SW 1271 (cell line): ENCODE results near the gene CELSR1.
"Not testable (repeated sequence)": the region's sequence is repeated elsewhere in the genome, so short reads cannot be mapped to it uniquely, and the experiment has no call there.

ENCODE experiments used
- DNase-seq, 2 experiments: peaks; one replicate each; lab custom pipeline; 2025; lab: John Stamatoyannopoulos, UW

Gene CELSR1

GRCh38 chr22:46479046-46479445, 58.4 kb downstream of the CELSR1 start:
- no peak for DNase-seq

GRCh38 chr22:46478083-46478551, 59.3 kb downstream of the CELSR1 start:
- no peak for DNase-seq

GRCh38 chr22:46476547-46476941, 60.9 kb downstream of the CELSR1 start:
- DNase-seq: no peak

GRCh38 chr22:46473896-46474557, 63.4 kb downstream of the CELSR1 start:
- DNase-seq: no peak

GRCh38 chr22:46473021-46473779, 64.2 kb downstream of the CELSR1 start:
- DNase-seq: no peak

- no peak for DNase-seq
These were observed 64.8 kb downstream of the CELSR1 start for GRCh38 chr22:46472722-46473016.

- no peak for DNase-seq
These were observed 65.3 kb downstream of the CELSR1 start for GRCh38 chr22:46471901-46472721.

- not testable (repeated sequence) for DNase-seq
These were observed 66.1 kb downstream of the CELSR1 start for GRCh38 chr22:46471330-46471729.

- DNase-seq: no peak
These were observed 67.7 kb downstream of the CELSR1 start for GRCh38 chr22:46469711-46470110.

GRCh38 chr22:46467006-46467405, 70.4 kb downstream of the CELSR1 start:
- no peak for DNase-seq

GRCh38 chr22:46466255-46466676, 71.2 kb downstream of the CELSR1 start:
- no peak for DNase-seq

GRCh38 chr22:46465793-46466192, 71.6 kb downstream of the CELSR1 start:
- DNase-seq: no peak

- DNase-seq: no peak
These were observed 72.1 kb downstream of the CELSR1 start for GRCh38 chr22:46465345-46465720.

- no peak for DNase-seq
These were observed 72.6 kb downstream of the CELSR1 start for GRCh38 chr22:46464701-46465344.

- no peak for DNase-seq
These were observed 73.1 kb downstream of the CELSR1 start for GRCh38 chr22:46464296-46464695.

- DNase-seq: no peak
These were observed 73.8 kb downstream of the CELSR1 start for GRCh38 chr22:46463435-46464227.

- DNase-seq: no peak
These were observed 74.6 kb downstream of the CELSR1 start for GRCh38 chr22:46462726-46463371.

GRCh38 chr22:46461566-46462180, 75.7 kb downstream of the CELSR1 start:
- no peak for DNase-seq

- DNase-seq: no peak
These were observed 76.6 kb downstream of the CELSR1 start for GRCh38 chr22:46460857-46461256.

GRCh38 chr22:46459347-46460065, 77.9 kb downstream of the CELSR1 start:
- no peak for DNase-seq
